GM12878 (cell line): ENCODE measurements around the gene TOPBP1. TPM values are rescaled to one million over a fixed set of nuclear protein-coding genes. Genes with fewer than 3 reads are reported as not detected.

Source experiments
- ATF7 ChIP-seq: fragments of 450-650 bp; IDR thresholded peaks from 2 replicates; pipeline ENCODE4 v1.6.1; 2016; ENCODE audit warnings: low read depth, mild to moderate bottlenecking
- BCLAF1 ChIP-seq: fragments of 450-650 bp; IDR thresholded peaks from 2 replicates; pipeline ENCODE4 v1.6.1; 2017; ENCODE audit warnings: antibody characterized with exemption, mild to moderate bottlenecking, moderate library complexity
- CBFB ChIP-seq: IDR thresholded peaks from 2 replicates; pipeline ENCODE4 v1.6.1; 2016; ENCODE audit warnings: antibody characterized with exemption, low read depth
- EED ChIP-seq: sonication (generic); IDR thresholded peaks from 2 replicates; pipeline ENCODE4 v1.6.1; 2016; ENCODE audit warnings: antibody characterized with exemption, low read depth
- EP300 ChIP-seq, 2 experiments: fragments of 150-350 bp in 1 of 2; IDR thresholded peaks; 2 replicates each; pipeline ENCODE4 v1.6.1; 2011 to 2012; ENCODE audit warnings: low read depth in 2 of 2, low read length in 2 of 2, borderline replicate concordance in 1 of 2, improper control_type of control experiment in 1 of 2, inconsistent platforms in 1 of 2; ENCODE audit not compliant: control insufficient read depth in 1 of 2
- MLLT1 ChIP-seq: fragments of 450-650 bp; IDR thresholded peaks from 2 replicates; pipeline ENCODE4 v1.6.1; 2016; ENCODE audit warnings: mild to moderate bottlenecking
- NFYA ChIP-seq: IDR thresholded peaks from 2 replicates; pipeline ENCODE4 v1.6.1; 2011; ENCODE audit warnings: low read depth, mild to moderate bottlenecking, low read length, improper control_type of control experiment, borderline replicate concordance
- NFYB ChIP-seq: IDR thresholded peaks from 2 replicates; pipeline ENCODE4 v1.6.1; 2011; ENCODE audit warnings: low read depth, mild to moderate bottlenecking, low read length, improper control_type of control experiment, moderate library complexity; ENCODE audit not compliant: insufficient read depth
- NR2C1 ChIP-seq: fragments of 450-650 bp; IDR thresholded peaks from 2 replicates; pipeline ENCODE4 v1.6.1; 2017; ENCODE audit warnings: antibody characterized with exemption, mild to moderate bottlenecking, moderate library complexity
- NRF1 ChIP-seq: conservative IDR thresholded peaks from 2 replicates; pipeline ENCODE4 v1.6.1; 2011; ENCODE audit warnings: mild to moderate bottlenecking, low read depth, low read length, improper control_type of control experiment
- POU2F2 ChIP-seq: IDR thresholded peaks from 3 replicates; pipeline ENCODE4 v1.6.1; 2011; ENCODE audit warnings: low read depth, mild to moderate bottlenecking, low read length, borderline replicate concordance
- RBBP5 ChIP-seq: fragments of 200-600 bp; sonication (generic); conservative IDR thresholded peaks from 2 replicates; pipeline ENCODE4 v1.6.1; 2016
- SIN3A ChIP-seq: IDR thresholded peaks from 2 replicates; pipeline ENCODE4 v1.6.1; 2012; ENCODE audit warnings: low read depth, low read length, improper control_type of control experiment
- TAF1 ChIP-seq: IDR thresholded peaks from 2 replicates; pipeline ENCODE4 v1.6.1; 2011; ENCODE audit warnings: mild to moderate bottlenecking, low read depth, low read length, borderline replicate concordance
- TCF3 ChIP-seq: IDR thresholded peaks from 2 replicates; pipeline ENCODE4 v1.6.1; 2012; ENCODE audit warnings: low read depth, mild to moderate bottlenecking, low read length, borderline replicate concordance; ENCODE audit not compliant: insufficient read depth
- USF2 ChIP-seq: IDR thresholded peaks from 2 replicates; pipeline ENCODE4 v1.6.1; 2011; ENCODE audit warnings: low read depth, low read length, improper control_type of control experiment, borderline replicate concordance
- polyA plus RNA-seq, 11 experiments: library from polyadenylated mRNA; depleted of rRNA in 4 of 11; unstranded in 6 of 11; stranded (reverse) in 5 of 11; fragments of >200 nt; fragmentation: Nextera tagmentation in 4 of 11; fragmentation: Illumina TruSeq in 1 of 11; extraction: Ambion mirVana in 4 of 11; extraction: Trizol in 1 of 11; gene quantifications; 1 replicate in 1 of 11; 2 replicates in 10 of 11; pipeline versions ENCODE4 v1.2.1 to v1.2.3, GENCODE V29; 2011 to 2016; ENCODE audit warnings: inconsistent platforms in 2 of 11, missing spikeins in 2 of 11, low read depth in 1 of 11
- total RNA-seq, 4 experiments: library from RNA; depleted of rRNA in 3 of 4; stranded (reverse); fragments of >200 nt in 3 of 4; fragmentation: Illumina TruSeq in 1 of 4; extraction: Trizol in 1 of 4; gene quantifications; 2 replicates each; pipeline versions ENCODE4 v1.2.1 to v1.2.3, GENCODE V29; 2013 to 2021
- TF ChIP-seq, protein P1 (sequence below): fragments of 450-650 bp; conservative IDR thresholded peaks from 2 replicates; pipeline ENCODE4 v1.6.1; 2017; ENCODE audit warnings: mild to moderate bottlenecking, moderate library complexity

Gene TOPBP1
- total and polyA plus RNA-seq, 10 of the 15 experiments (the other 5 are each of a cell fraction or from before 2014, with no cell fraction given): 18.3 to 99.3 (median 61.5) TPM

- TF ChIP-seq USF2: peak; percentile 57
- 0 out of 2 replicates have a peak, but pooled peaks have one; percentile 45 for TF ChIP-seq CBFB
- TF ChIP-seq NFYA: no peak
- peak; percentile 48; the same call in 1 of the 2 replicates for TF ChIP-seq TAF1
- TF ChIP-seq BCLAF1: peak; percentile 65; the same call in 1 of the 2 replicates
- TF ChIP-seq NRF1: no peak
- peak; percentile 47; the same call in 1 of the 3 replicates for TF ChIP-seq POU2F2
- peak; percentile 82 for TF ChIP-seq ATF7
- TF ChIP-seq SIN3A: peak; percentile 24; the same call in 1 of the 2 replicates
- TF ChIP-seq NFYB: no peak
- TF ChIP-seq, protein P1, sequence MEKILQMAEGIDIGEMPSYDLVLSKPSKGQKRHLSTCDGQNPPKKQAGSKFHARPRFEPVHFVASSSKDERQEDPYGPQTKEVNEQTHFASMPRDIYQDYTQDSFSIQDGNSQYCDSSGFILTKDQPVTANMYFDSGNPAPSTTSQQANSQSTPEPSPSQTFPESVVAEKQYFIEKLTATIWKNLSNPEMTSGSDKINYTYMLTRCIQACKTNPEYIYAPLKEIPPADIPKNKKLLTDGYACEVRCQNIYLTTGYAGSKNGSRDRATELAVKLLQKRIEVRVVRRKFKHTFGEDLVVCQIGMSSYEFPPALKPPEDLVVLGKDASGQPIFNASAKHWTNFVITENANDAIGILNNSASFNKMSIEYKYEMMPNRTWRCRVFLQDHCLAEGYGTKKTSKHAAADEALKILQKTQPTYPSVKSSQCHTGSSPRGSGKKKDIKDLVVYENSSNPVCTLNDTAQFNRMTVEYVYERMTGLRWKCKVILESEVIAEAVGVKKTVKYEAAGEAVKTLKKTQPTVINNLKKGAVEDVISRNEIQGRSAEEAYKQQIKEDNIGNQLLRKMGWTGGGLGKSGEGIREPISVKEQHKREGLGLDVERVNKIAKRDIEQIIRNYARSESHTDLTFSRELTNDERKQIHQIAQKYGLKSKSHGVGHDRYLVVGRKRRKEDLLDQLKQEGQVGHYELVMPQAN: peak; percentile 79
- TF ChIP-seq MLLT1: 0 out of 2 replicates have a peak, but pooled peaks have one; percentile 31
- TF ChIP-seq RBBP5: no peak
- no peak for TF ChIP-seq NR2C1
- peak; percentile 31; the same call in 1 of the 2 replicates for TF ChIP-seq EED
- 0 out of 2 replicates have a peak, but pooled peaks have one; percentile 22 for TF ChIP-seq TCF3
- TF ChIP-seq EP300 (IDR thresholded peaks at IDR 0.05; ENCODE audit: borderline replicate concordance in 1 of 2, control insufficient read depth in 1 of 2, low read depth in 2 of 2, low read length in 2 of 2): peak in 1 of 2 experiments; percentile 60; a peak in 1 of 4 replicates
Measured at GRCh38 chr3:133574260-133574881, 87.4 kb downstream of the TOPBP1 start (continued).
